Transverse colon (tissue), 3 donors: ENCODE measurements around the gene HIF3A.

Experiments
- POLR2A ChIP-seq: fragments of 450-650 bp; IDR thresholded peaks from one replicate; pipeline ENCODE4 v1.6.1; 2016; ENCODE audit warnings: antibody characterized with exemption, mild to moderate bottlenecking, moderate library complexity
- TF ChIP-seq, protein P1 (sequence below), 5 experiments: fragments of 200-600 bp in 3 of 5; fragments of 450-650 bp in 2 of 5; sonication (generic) in 3 of 5; IDR thresholded peaks; 1 replicate in 2 of 5; 2 replicates in 3 of 5; pipeline ENCODE4 v1.5.1; 2016 to 2017; ENCODE audit warnings: antibody characterized with exemption in 5 of 5, inconsistent platforms in 3 of 5, mild to moderate bottlenecking in 2 of 5, moderate library complexity in 1 of 5

DNA sequence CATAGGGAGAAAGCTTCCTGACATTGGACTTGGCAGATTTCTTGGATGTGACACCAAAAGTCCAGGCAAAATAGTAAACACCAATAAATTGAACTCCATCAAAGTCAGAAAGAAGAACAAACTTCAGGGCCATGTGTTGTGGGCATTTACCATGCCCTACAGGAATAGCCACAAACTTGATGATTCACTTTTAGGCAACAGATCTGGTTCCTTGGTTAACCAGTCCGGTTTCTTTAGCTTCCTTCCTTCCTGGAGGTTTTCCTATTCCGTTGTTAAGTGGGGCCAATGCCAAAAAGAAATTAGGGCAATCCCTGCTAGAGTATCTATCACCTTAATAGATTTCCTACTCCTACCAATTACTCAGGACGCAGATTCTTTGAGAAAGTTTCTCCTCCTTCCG is 42.1 kb upstream of the HIF3A start:
- TF ChIP-seq, protein P1, sequence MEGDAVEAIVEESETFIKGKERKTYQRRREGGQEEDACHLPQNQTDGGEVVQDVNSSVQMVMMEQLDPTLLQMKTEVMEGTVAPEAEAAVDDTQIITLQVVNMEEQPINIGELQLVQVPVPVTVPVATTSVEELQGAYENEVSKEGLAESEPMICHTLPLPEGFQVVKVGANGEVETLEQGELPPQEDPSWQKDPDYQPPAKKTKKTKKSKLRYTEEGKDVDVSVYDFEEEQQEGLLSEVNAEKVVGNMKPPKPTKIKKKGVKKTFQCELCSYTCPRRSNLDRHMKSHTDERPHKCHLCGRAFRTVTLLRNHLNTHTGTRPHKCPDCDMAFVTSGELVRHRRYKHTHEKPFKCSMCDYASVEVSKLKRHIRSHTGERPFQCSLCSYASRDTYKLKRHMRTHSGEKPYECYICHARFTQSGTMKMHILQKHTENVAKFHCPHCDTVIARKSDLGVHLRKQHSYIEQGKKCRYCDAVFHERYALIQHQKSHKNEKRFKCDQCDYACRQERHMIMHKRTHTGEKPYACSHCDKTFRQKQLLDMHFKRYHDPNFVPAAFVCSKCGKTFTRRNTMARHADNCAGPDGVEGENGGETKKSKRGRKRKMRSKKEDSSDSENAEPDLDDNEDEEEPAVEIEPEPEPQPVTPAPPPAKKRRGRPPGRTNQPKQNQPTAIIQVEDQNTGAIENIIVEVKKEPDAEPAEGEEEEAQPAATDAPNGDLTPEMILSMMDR (IDR thresholded peaks at IDR 0.05), result no peak
- no peak for TF ChIP-seq POLR2A
